Measurements from ENCODE around the gene BRD9. TPM values are rescaled to one million over a fixed set of nuclear protein-coding genes. Genes with fewer than 3 reads are reported as not detected.

Gene BRD9
- total and polyA plus RNA-seq, 2 experiments from 2014 or later = 18.2 to 30.6 TPM

- Histone ChIP-seq H3K27ac (no peak overlapping the region), H3K79me2 (ENCODE audit: insufficient read depth) (no peaks in the 10 kb centered on the region), H2AFZ (no peak overlapping the region), H4K20me1 (ENCODE audit: insufficient read depth) (no peaks in the 10 kb centered on the region), H3K9me2 (ENCODE audit: insufficient read depth) (no peaks in the 10 kb centered on the region), H3K9ac (no peak overlapping the region), H3K4me3 (no peak overlapping the region), H3K9me3 (ENCODE audit: low read depth) (no peaks in the 10 kb centered on the region), H3K36me3 (ENCODE audit: low read depth) (no peaks in the 10 kb centered on the region), H3K4me2 (ENCODE audit: unreplicated experiment) (no peak overlapping the region), H3K27me3 (replicated peaks; ENCODE audit: insufficient read depth) (no peaks in the 10 kb centered on the region), H3K4me1 (ENCODE audit: insufficient read depth) (no peaks in the 10 kb centered on the region), H3F3A (ENCODE audit: insufficient read depth) (no peaks in the 10 kb centered on the region)
- DNase-seq = no peak
- in situ Hi-C loops (cut with MboI) = loop anchor here (10.0 kb wide), 1 partner anchor 245 kb away; no protein-coding TSS in a partner anchor
- WGBS, 2 experiments (ENCODE audit: low coverage in 1 of 2, low lambda C conversion rate in 2 of 2, missing lambda C conversion rate in 2 of 2) = 94 to 97% methylated on average over 16 to 18 of the region's 18 CpGs
- no peak for TF ChIP-seq EZH2phosphoT487 (IDR thresholded peaks at IDR 0.05; ENCODE audit: insufficient read depth, low read depth)
- no peak for TF ChIP-seq EZH2 (IDR thresholded peaks at IDR 0.05; ENCODE audit: insufficient read depth, poor library complexity, severe bottlenecking)
These were observed 17.6 kb upstream of the BRD9 start for GRCh38 chr5:909994-910768.

- H3K36me3 ChIP-seq (ENCODE audit: low read depth) = no peaks in the 10 kb centered on the region
- in situ Hi-C loops (cut with MboI) = loop anchor here (10.0 kb wide), 1 partner anchor 244 kb away; no protein-coding TSS in a partner anchor
These were observed 16.5 kb upstream of the BRD9 start for GRCh38 chr5:909086-909485.

GRCh38 chr5:908172-908571 lies 15.6 kb upstream of the BRD9 start:
- Histone ChIP-seq H3K4me3 (no peak overlapping the region), H3K4me2 (ENCODE audit: unreplicated experiment) (no peak overlapping the region), H3F3A (ENCODE audit: insufficient read depth) (no peaks in the 10 kb centered on the region), H3K4me1 (ENCODE audit: insufficient read depth) (no peaks in the 10 kb centered on the region), H3K9me3 (ENCODE audit: low read depth) (no peaks in the 10 kb centered on the region), H3K9ac (no peak overlapping the region), H4K20me1 (ENCODE audit: insufficient read depth) (no peaks in the 10 kb centered on the region), H3K36me3 (ENCODE audit: low read depth) (no peaks in the 10 kb centered on the region), H3K27ac (no peak overlapping the region), H2AFZ (no peak overlapping the region), H3K79me2 (ENCODE audit: insufficient read depth) (no peaks in the 10 kb centered on the region), H3K9me2 (ENCODE audit: insufficient read depth) (no peaks in the 10 kb centered on the region), H3K27me3 (replicated peaks; ENCODE audit: insufficient read depth) (no peaks in the 10 kb centered on the region)
- 96 to 98% methylated on average over 16 of the region's 16 CpGs for WGBS, 2 experiments (ENCODE audit: low coverage in 1 of 2, low lambda C conversion rate in 2 of 2, missing lambda C conversion rate in 2 of 2)
- no peak for DNase-seq
- no peak for TF ChIP-seq EZH2phosphoT487 (IDR thresholded peaks at IDR 0.05; ENCODE audit: insufficient read depth, low read depth)
- in situ Hi-C loops (cut with MboI) = loop anchor here (10.0 kb wide), 1 partner anchor 243 kb away; no protein-coding TSS in a partner anchor

More at GRCh38 chr5:909086-909485, 16.5 kb upstream of the BRD9 start:
- H3K9me2 ChIP-seq (ENCODE audit: insufficient read depth) = no peaks in the 10 kb centered on the region
- no peak overlapping the region for H3K4me3 ChIP-seq
- H3K4me2 ChIP-seq (ENCODE audit: unreplicated experiment) = no peak overlapping the region
- no peaks in the 10 kb centered on the region for H3K79me2 ChIP-seq (ENCODE audit: insufficient read depth)
- DNase-seq = no peak
- WGBS, 2 experiments (ENCODE audit: low coverage in 1 of 2, low lambda C conversion rate in 2 of 2, missing lambda C conversion rate in 2 of 2) = 97 to 98% methylated on average over 8 of the region's 8 CpGs
- H3K27ac ChIP-seq = no peak overlapping the region
- H4K20me1 ChIP-seq (ENCODE audit: insufficient read depth) = no peaks in the 10 kb centered on the region
- H3F3A ChIP-seq (ENCODE audit: insufficient read depth) = no peaks in the 10 kb centered on the region
- H2AFZ ChIP-seq = no peak overlapping the region
- no peaks in the 10 kb centered on the region for H3K4me1 ChIP-seq (ENCODE audit: insufficient read depth)
- no peaks in the 10 kb centered on the region for H3K9me3 ChIP-seq (ENCODE audit: low read depth)
- no peak overlapping the region for H3K9ac ChIP-seq
- H3K27me3 ChIP-seq (replicated peaks; ENCODE audit: insufficient read depth) = no peaks in the 10 kb centered on the region
- no peak for TF ChIP-seq EZH2 (IDR thresholded peaks at IDR 0.05; ENCODE audit: insufficient read depth, poor library complexity, severe bottlenecking)

- Histone ChIP-seq H4K20me1 (ENCODE audit: insufficient read depth) (no peaks in the 10 kb centered on the region), H3K9ac (no peak overlapping the region), H3K36me3 (ENCODE audit: low read depth) (no peaks in the 10 kb centered on the region), H3K4me3 (no peak overlapping the region), H3K9me3 (ENCODE audit: low read depth) (no peaks in the 10 kb centered on the region), H3K9me2 (ENCODE audit: insufficient read depth) (no peaks in the 10 kb centered on the region), H3F3A (ENCODE audit: insufficient read depth) (no peaks in the 10 kb centered on the region), H3K4me2 (ENCODE audit: unreplicated experiment) (no peak overlapping the region), H3K4me1 (ENCODE audit: insufficient read depth) (no peaks in the 10 kb centered on the region), H3K27ac (no peak overlapping the region), H3K27me3 (replicated peaks; ENCODE audit: insufficient read depth) (no peaks in the 10 kb centered on the region), H3K79me2 (ENCODE audit: insufficient read depth) (no peaks in the 10 kb centered on the region), H2AFZ (no peak overlapping the region)
- in situ Hi-C loops (cut with MboI) = loop anchor here (10.0 kb wide), 1 partner anchor 243 kb away; no protein-coding TSS in a partner anchor
- DNase-seq = no peak
- 95% methylated on average over 7 of the region's 7 CpGs for WGBS, 2 experiments (ENCODE audit: low coverage in 1 of 2, low lambda C conversion rate in 2 of 2, missing lambda C conversion rate in 2 of 2)
- TF ChIP-seq EZH2 (IDR thresholded peaks at IDR 0.05; ENCODE audit: insufficient read depth, poor library complexity, severe bottlenecking) (no peak), EZH2phosphoT487 (IDR thresholded peaks at IDR 0.05; ENCODE audit: insufficient read depth, low read depth) (no peak)
These were observed 14.8 kb upstream of the BRD9 start for GRCh38 chr5:907366-907910.
